Activated naive CD8-positive, alpha-beta T cell treated with anti-CD3 and anti-CD28 coated beads, Interleukin-2, amount 10 ng/mL, durations not matched to agents 7 days and 5 days (primary cell): ENCODE data around the gene FOXR1. TPM values are rescaled to one million over a fixed set of nuclear protein-coding genes. Genes with fewer than 3 reads are reported as not detected.
"Not testable (repeated sequence)": the region's sequence is repeated elsewhere in the genome, so short reads cannot be mapped to it uniquely, and the experiment has no call there.

Source experiments
- ATAC-seq: fragments of 150-1000 bp; cut with Tn5 transposase; one replicate; pipeline ENCODE4 v1.10.0; 2021; ENCODE audit warnings: low read depth, moderate library complexity
- POLR2A ChIA-PET: fragments of 350-600 bp; sonication (Branson Sonifier 250); formaldehyde crosslinking; loops from one replicate; lab custom pipeline; 2021; ENCODE audit warnings: antibody characterized with exemption; lab: Charles Lee
- DNase-seq: peaks from one replicate; pipeline ENCODE4 v3.0.0; 2021
- H3K27ac Mint-ChIP-seq: one replicate; pipeline ENCODE4 v1.8.0; 2022; ENCODE audit warnings: mild to moderate bottlenecking, mixed read lengths
- H3K27me3 Mint-ChIP-seq: one replicate; pipeline ENCODE4 v1.8.0; 2022; ENCODE audit warnings: mild to moderate bottlenecking, moderate library complexity, mixed read lengths
- H3K36me3 Mint-ChIP-seq: one replicate; pipeline ENCODE4 v1.8.0; 2021; ENCODE audit warnings: mild to moderate bottlenecking, mixed read lengths
- H3K4me1 Mint-ChIP-seq: one replicate; pipeline ENCODE4 v1.8.0; 2021; ENCODE audit warnings: mixed read lengths
- H3K4me3 Mint-ChIP-seq: one replicate; pipeline ENCODE4 v1.8.0; 2022; ENCODE audit warnings: mild to moderate bottlenecking, moderate library complexity, mixed read lengths
- H3K9me3 Mint-ChIP-seq: one replicate; pipeline ENCODE4 v1.8.0; 2021; ENCODE audit warnings: mixed read lengths
- total RNA-seq, 2 experiments: library from RNA; stranded (reverse); gene quantifications; one replicate each; pipeline ENCODE4 v1.2.3, GENCODE V29; 2021

FOXR1 gene
- total RNA-seq, 2 experiments from 2014 or later: not detected

DNA sequence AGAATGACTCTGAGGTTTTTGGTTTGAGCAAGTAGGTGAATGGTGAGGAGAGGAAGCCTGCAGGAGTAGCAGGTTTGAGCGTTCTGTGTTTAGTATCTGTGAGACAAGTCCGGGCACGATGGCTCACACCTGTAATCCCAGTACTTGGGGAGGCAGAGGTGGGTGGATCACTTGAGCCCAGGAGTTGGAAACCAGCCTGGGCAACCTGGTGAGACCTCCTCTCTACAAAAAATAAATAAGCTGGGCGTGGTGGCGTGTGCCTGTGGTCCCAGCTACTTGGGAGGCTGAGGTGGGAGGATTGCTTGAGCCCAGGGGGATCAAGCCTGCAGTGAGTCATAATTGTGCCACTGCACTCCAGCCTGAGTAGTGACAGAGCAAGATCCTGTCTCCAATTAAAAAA is 16.7 kb downstream of the FOXR1 start:
- POLR2A ChIA-PET: interaction anchor here (0.6 to 1.1 kb wide), 2 partner anchors 9 to 181 kb away, joined by 3 read pairs; partner anchors contain the start of gene CENATAC
- no peak for ATAC-seq
- no peaks in the 10 kb centered on the region for H3K27me3 Mint-ChIP-seq
- no peak overlapping the region for H3K4me3 Mint-ChIP-seq
- H3K27ac Mint-ChIP-seq: no peak overlapping the region
- H3K36me3 Mint-ChIP-seq: peaks cover 8% of the 10 kb centered on the region
- H3K4me1 Mint-ChIP-seq: peaks cover 2% of the 10 kb centered on the region
- no peaks in the 10 kb centered on the region for H3K9me3 Mint-ChIP-seq
- DNase-seq: no peak

DNA sequence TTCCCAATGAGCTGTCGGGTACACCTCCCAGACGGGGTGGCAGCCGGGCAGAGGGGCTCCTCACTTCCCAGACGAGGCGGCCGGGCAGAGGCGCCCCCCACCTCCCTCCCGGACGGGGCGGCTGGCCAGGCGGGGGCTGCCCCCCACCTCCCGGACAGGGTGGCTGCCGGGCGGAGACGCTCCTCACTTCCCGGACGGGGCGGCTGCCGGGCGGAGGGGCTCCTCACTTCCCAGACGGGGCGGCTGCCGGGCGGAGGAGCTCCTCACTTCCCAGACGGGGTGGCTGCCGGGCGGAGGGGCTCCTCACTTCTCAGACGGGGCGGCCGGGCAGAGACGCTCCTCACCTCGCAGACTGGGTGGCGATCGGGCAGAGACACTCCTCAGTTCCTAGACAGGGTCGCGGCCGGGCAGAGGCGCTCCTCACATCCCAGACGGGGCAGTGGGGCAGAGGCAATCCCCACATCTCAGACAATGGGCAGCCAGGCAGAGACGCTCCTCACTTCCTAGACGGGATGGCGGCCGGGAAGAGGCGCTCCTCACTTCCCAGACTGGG is 20.0 kb downstream of the FOXR1 start:
- not testable (repeated sequence) for H3K9me3 Mint-ChIP-seq, H3K27ac Mint-ChIP-seq, H3K27me3 Mint-ChIP-seq

DNA sequence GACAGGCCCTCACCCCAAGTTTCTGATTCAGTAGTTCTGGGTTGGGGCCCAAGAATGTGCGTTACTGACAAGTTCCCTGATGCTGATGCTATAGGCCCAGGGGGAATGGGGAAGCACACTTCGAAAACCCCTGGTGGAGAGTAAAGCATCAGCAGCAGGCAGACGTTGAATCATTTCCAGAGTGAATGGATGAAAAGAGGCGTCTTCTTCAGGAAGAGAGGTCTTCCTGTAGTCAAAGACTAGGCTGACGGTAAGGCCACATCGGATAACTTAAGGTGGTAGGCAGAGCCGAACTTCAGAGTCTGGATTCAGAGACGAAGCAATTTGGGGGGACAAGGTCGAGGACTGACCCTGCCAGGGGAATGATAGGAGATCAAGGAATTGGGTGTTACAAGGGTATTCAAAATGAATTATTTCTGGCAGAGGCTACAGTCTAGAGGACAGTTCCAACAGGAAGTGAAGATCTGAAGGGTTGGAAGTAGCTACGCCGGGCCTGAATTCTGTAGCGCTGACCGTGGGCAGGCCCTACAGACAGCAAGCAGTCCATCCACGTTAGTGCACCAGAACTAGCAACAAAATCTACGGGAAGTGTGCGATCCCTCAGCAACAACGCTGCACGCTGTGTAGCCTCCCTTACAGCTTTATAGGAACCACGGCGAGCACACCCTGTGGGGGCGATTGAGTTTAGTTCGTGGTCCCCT is 25.5 kb downstream of the FOXR1 start:
- DNase-seq (peak; percentile 51), ATAC-seq (peak; percentile 27)
- Mint-ChIP-seq H3K36me3 (peaks cover 9% of the 10 kb centered on the region), H3K4me3 (peak overlapping the region; percentile 100), H3K9me3 (no peaks in the 10 kb centered on the region), H3K27ac (peak overlapping the region; percentile 99), H3K27me3 (no peaks in the 10 kb centered on the region), H3K4me1 (peaks cover 25% of the 10 kb centered on the region)
- POLR2A ChIA-PET: interaction anchor here (0.5 to 2.9 kb wide), 16 partner anchors 8 to 266 kb away, joined by 3 to 34 read pairs (median 4); partner anchors contain the start of genes DDX6, RPS25, SLC37A4 and TRAPPC4

More for the DNA sequence above, 20.0 kb downstream of the FOXR1 start:
- H3K36me3 Mint-ChIP-seq, POLR2A ChIA-PET, H3K4me3 Mint-ChIP-seq, H3K4me1 Mint-ChIP-seq, DNase-seq, ATAC-seq: not testable (repeated sequence)

DNA sequence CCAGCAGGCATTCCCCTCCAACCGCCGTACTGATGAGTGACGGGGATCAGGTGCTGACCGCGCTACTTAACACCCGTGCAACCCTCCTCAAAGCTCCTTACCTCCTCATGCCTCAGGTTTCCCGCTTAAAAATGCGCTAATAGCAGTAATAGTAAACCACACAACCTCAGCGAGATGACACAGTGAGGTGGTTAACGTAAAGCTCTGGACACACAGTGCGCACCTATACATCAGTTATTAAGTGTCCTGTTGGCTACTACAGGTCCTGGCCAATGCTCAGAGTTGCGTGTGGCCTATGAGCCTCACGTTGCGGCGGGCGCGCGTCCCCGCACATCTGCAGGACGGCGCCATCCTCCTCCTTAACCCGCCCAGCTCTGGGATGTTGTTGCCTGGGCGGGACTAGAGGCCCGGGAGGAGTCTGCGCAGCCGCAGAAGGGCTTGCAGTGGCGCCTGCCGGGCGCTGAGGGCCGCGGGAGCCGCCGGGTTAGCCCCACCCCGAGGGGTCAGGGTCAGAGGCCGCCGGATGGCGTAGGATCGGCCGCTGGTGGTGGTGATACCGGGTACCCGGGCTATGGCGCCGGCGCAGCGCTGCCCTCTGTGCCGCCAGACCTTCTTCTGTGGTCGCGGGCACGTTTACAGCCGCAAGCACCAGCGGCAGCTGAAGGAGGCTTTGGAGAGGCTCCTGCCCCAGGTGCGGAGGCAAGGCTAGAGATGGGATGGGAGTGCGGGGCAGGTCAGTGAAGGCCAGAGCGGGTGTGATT is 26.2 kb downstream of the FOXR1 start, which contains the start of gene CENATAC:
TSS of gene CENATAC (plus strand) at position 512 of the 761 bp plus-strand sequence. CDS start at position 572, 60 bp downstream.
- DNase-seq: peak; percentile 97
- peaks cover 25% of the 10 kb centered on the region for H3K4me1 Mint-ChIP-seq
- peak within 1 kb of the TSS; percentile 99 for H3K27ac Mint-ChIP-seq
- ATAC-seq: peak; percentile 96
- H3K27me3 Mint-ChIP-seq: no peaks in the 10 kb centered on the region
- H3K4me3 Mint-ChIP-seq: peak within 1 kb of the TSS; percentile 100
- POLR2A ChIA-PET: interaction anchor here (0.5 to 2.9 kb wide), 19 partner anchors 9 to 265 kb away, joined by 3 to 34 read pairs (median 4); partner anchors contain the start of genes C2CD2L, DDX6, RPS25 and SLC37A4
- no peaks in the 10 kb centered on the region for H3K9me3 Mint-ChIP-seq
- peaks cover 11% of the 10 kb centered on the region for H3K36me3 Mint-ChIP-seq

DNA sequence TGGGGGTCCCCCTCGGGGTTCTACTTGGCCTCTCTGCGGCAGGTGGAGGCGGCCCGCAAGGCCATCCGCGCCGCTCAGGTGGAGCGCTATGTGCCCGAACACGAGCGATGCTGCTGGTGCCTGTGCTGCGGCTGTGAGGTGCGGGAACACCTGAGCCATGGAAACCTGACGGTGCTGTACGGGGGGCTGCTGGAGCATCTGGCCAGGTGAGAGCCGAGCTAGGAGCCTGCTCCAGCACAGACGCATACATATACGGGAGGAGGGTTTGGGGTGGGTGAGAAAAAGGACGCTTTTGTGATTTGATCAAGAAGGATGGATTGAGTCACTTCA is 26.8 kb downstream of the FOXR1 start:
- Mint-ChIP-seq H3K4me3 (peak overlapping the region; percentile 100), H3K9me3 (no peaks in the 10 kb centered on the region), H3K27me3 (no peaks in the 10 kb centered on the region), H3K4me1 (peaks cover 27% of the 10 kb centered on the region), H3K27ac (peak overlapping the region; percentile 99), H3K36me3 (peaks cover 15% of the 10 kb centered on the region)
- ATAC-seq: peak; percentile 19
- POLR2A ChIA-PET: interaction anchor here (0.7 to 2.9 kb wide), 10 partner anchors 13 to 208 kb away, joined by 3 to 34 read pairs (median 4); partner anchors contain the start of genes C2CD2L, DDX6, RPS25 and TRAPPC4
- DNase-seq: no peak

DNA sequence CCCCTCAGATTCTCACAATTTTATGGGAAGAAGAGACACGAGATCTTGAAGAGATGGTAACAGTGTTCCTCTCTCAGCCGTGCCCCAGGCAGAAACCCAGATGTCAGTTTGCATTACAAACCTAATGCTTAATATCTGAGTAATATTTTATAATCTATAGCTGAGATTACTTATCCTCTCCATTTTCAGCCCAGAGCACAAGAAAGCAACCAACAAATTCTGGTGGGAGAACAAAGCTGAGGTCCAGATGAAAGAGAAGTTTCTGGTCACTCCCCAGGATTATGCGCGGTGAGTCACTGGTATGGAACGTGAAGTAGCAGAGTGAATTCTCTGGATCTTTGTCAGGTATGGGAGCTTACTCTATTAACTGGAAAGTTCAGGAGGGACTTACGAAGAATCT is 27.3 kb downstream of the FOXR1 start:
- Mint-ChIP-seq H3K27me3 (no peaks in the 10 kb centered on the region), H3K9me3 (no peaks in the 10 kb centered on the region), H3K27ac (peak overlapping the region; percentile 99), H3K4me3 (peak overlapping the region; percentile 100), H3K36me3 (peaks cover 18% of the 10 kb centered on the region), H3K4me1 (peaks cover 27% of the 10 kb centered on the region)
- ATAC-seq: no peak
- POLR2A ChIA-PET: interaction anchor here (0.9 to 1.5 kb wide), 2 partner anchors 16 to 17 kb away, joined by 3 read pairs; no protein-coding TSS in a partner anchor
- no peak for DNase-seq

DNA sequence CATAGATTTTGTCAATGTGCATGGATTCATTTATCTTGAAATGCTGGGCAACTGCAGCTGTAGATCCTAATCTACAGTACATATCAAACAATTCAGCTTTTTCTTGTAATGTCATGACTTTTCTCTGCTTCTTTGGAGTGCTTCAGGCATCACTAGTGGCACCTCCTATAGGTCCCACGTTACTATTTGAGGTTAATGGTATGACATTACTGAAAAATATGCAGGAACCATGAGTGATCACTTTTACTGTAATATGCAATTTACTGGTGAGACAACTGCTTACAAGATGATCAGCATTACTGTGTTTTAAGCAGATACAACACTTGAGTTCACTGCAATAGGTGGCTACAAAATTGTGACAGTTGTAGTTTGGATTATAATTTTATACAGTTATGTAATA is 29.3 kb downstream of the FOXR1 start:
- ATAC-seq (no peak), DNase-seq (no peak)
- no peaks in the 10 kb centered on the region for H3K27me3 Mint-ChIP-seq
- POLR2A ChIA-PET: no interaction called here
- no peaks in the 10 kb centered on the region for H3K9me3 Mint-ChIP-seq
- peaks cover 20% of the 10 kb centered on the region for H3K36me3 Mint-ChIP-seq
- no peak overlapping the region for H3K27ac Mint-ChIP-seq
- peaks cover 27% of the 10 kb centered on the region for H3K4me1 Mint-ChIP-seq
- H3K4me3 Mint-ChIP-seq: no peak overlapping the region

DNA sequence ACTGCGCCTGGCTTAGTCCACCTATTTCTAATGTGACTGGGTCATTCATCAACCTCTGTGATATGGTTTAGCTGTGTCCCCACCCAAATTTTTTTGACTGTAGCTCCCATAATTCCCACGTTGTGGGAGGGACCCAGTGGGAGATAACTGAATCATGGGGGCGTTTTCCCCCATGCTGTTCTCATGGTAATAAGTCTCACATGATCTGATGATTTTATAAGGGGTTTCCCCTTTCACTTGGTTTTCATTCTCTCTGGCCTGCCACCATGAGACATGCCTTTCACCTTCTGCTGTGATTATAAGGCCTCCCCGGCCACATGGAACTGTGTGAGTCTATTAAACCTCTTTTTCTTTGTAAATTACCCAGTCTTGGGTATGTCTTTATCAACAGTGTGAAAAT is 35.1 kb downstream of the FOXR1 start:
- POLR2A ChIA-PET: interaction anchor here (0.6 kb wide), 1 partner anchor 215 kb away, joined by 3 read pairs; no protein-coding TSS in a partner anchor
- DNase-seq (no peak), ATAC-seq (no peak)
- H3K4me3 Mint-ChIP-seq: no peak overlapping the region
- no peak overlapping the region for H3K27ac Mint-ChIP-seq
- no peaks in the 10 kb centered on the region for H3K27me3 Mint-ChIP-seq
- peaks cover 16% of the 10 kb centered on the region for H3K36me3 Mint-ChIP-seq
- peaks cover 5% of the 10 kb centered on the region for H3K4me1 Mint-ChIP-seq
- no peaks in the 10 kb centered on the region for H3K9me3 Mint-ChIP-seq

DNA sequence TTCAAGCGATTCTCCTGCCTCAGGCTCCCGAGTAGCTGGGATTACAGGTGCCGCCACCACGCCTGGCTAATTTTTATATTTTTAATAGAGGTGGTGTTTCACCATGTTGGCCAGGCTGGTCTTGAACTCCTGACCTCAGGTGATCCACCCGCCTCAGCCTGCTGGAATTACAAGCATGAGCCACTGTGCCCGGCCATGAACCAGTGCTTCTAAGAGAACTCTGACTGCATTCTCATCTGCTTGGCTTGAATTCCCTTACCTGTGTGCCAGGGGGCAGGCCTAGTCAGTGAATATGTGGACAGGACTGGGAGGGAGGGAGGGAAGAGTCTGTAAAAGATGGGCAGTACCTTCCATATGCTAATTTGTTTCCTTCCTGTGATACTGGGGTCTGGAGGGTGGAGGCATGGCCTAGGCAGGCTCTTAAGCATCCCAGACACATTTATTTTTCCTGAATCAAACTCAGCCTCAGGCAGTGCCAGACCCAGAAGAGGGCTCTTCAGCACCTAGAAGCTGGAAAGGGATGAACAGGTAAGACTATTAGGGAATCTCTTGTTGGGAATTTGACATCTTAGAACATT is 40.0 kb downstream of the FOXR1 start:
- POLR2A ChIA-PET: interaction anchor here (0.6 to 1.7 kb wide), 2 partner anchors 9 to 14 kb away, joined by 4 read pairs; partner anchors contain the start of gene CENATAC
- Mint-ChIP-seq H3K4me1 (peaks cover 20% of the 10 kb centered on the region), H3K36me3 (peaks cover 34% of the 10 kb centered on the region), H3K27me3 (no peaks in the 10 kb centered on the region), H3K9me3 (no peaks in the 10 kb centered on the region), H3K27ac (no peak overlapping the region), H3K4me3 (no peak overlapping the region)
- DNase-seq: no peak
- no peak for ATAC-seq

DNA sequence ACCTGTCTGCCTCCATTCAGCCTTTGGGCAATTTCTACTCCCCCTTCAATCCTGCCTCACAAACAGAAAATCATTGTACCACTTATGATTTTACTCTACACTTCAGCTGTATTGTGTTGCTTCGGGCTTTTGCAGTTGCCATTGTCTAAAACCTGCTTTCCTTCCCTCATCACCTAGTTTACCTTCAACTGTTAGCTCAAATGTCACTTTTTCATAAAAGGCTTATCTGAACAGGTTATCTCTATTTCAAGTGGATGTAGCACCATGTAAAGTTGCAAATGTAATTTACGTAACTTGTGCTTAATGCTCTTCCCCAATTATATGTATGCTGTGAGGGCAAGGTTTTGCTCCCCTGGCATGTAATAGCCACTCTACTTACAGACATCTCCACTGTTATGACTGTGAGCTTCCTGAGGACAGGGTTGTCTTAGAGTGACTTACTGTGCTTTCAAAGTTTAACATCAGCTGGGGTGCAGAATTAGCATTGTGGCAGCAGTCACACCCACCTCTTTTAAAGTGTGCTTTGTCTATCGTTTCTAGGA is 41.1 kb downstream of the FOXR1 start:
- peaks cover 19% of the 10 kb centered on the region for H3K4me1 Mint-ChIP-seq
- POLR2A ChIA-PET: interaction anchor here (1.2 kb wide), 1 partner anchor 18 kb away, joined by 4 read pairs; the partner anchor contains the start of gene SLC37A4
- peaks cover 35% of the 10 kb centered on the region for H3K36me3 Mint-ChIP-seq
- no peaks in the 10 kb centered on the region for H3K27me3 Mint-ChIP-seq
- no peak for DNase-seq
- no peak for ATAC-seq
- no peak overlapping the region for H3K4me3 Mint-ChIP-seq
- peak overlapping the region; percentile 76 for H3K27ac Mint-ChIP-seq
- no peaks in the 10 kb centered on the region for H3K9me3 Mint-ChIP-seq

DNA sequence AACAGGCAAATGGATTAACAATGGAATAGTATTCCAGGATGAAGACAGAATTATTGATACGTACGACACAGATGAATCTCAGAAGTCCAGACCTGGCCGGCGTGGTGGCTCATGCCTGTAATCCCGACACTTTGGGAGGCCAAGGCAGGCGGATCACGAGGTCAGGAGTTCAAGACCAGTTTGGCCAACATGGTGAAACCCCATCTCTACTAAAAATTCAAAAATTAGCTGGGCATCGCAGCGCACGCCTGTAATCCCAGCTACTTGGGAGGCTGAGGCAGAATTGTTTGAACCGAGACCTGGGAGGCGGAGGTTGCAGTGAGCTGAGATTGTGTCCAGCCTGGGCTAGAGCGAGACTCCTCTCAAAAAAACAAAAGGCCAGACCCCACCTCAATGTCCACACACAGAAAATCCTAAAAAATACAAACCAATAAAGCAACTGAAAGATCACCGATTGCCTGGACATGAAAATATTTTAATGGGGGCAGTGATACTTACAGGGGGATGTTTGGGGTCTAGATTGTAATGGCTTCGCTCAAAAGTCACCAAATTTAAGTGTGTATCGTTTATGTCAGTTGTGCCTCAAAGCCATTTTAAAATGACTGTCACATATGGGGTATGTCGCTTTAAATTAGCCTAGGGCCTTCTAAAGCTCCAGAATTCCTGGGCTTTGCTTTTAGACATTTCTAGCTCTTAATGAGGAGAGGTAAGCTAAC is 42.8 kb downstream of the FOXR1 start:
- POLR2A ChIA-PET: interaction anchor here (0.7 kb wide), 1 partner anchor 16 kb away, joined by 3 read pairs; no protein-coding TSS in a partner anchor
- no peak for DNase-seq
- ATAC-seq: no peak
- H3K36me3 Mint-ChIP-seq: peaks cover 38% of the 10 kb centered on the region
- H3K4me1 Mint-ChIP-seq: peaks cover 21% of the 10 kb centered on the region
- no peaks in the 10 kb centered on the region for H3K27me3 Mint-ChIP-seq
- H3K27ac Mint-ChIP-seq: no peak overlapping the region
- no peaks in the 10 kb centered on the region for H3K9me3 Mint-ChIP-seq
- no peak overlapping the region for H3K4me3 Mint-ChIP-seq

DNA sequence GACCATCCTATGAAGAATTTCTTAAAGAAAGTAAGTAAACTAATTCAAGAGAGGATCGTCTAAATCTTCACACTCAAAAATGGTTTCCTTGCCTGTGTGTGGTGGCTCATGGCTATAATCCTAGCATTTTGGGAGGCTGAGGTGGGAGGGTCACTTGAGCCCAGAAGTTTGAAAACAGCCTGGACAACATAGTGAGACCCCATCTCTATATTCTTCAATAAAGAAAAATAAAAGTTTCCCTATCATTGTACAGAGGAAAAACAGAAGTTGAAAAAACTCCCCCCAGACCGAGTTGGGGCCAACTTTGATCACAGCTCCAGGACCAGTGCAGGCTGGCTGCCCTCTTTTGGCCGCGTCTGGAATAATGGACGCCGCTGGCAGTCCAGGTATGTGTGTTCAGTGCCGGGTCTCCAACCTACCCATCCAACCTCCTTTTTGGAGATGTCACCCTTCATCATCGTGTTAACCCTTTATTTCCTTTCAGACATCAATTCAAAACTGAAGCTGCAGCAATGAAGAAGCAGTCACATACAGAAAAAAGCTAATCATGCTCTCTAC is 43.6 kb downstream of the FOXR1 start:
- Mint-ChIP-seq H3K4me1 (peaks cover 27% of the 10 kb centered on the region), H3K4me3 (peak overlapping the region; percentile 22), H3K36me3 (peaks cover 41% of the 10 kb centered on the region), H3K27me3 (no peaks in the 10 kb centered on the region), H3K27ac (no peak overlapping the region), H3K9me3 (no peaks in the 10 kb centered on the region)
- ATAC-seq: no peak
- no peak for DNase-seq
- POLR2A ChIA-PET: interaction anchor here (0.6 to 1.3 kb wide), 8 partner anchors 9 to 310 kb away, joined by 3 to 7 read pairs (median 3); partner anchors contain the start of genes CENATAC and VPS11
